Liver (tissue), 9 donors: Measurements from ENCODE around the gene MFAP2. TPM values are rescaled to one million over a fixed set of nuclear protein-coding genes. Genes with fewer than 3 reads are reported as not detected.

Source experiments
- DNase-seq: peaks from one replicate; pipeline ENCODE4 v3.0.0-alpha.2; 2017; ENCODE audit warnings: low spot score
- H3K27ac ChIP-seq, 2 donors: one replicate each; pipeline ENCODE4 v1.7.0; 2013; ENCODE audit warnings: inconsistent platforms in 2 of 2, low read length in 2 of 2, control low read depth in 1 of 2, low read depth in 1 of 2, mild to moderate bottlenecking in 1 of 2
- H3K27me3 ChIP-seq, 4 donors: one replicate each; pipeline versions ENCODE4 v1.6.1 to v1.7.0; 2013; ENCODE audit warnings: low read length in 3 of 4, inconsistent platforms in 1 of 4, mild to moderate bottlenecking in 1 of 4, moderate library complexity in 1 of 4; ENCODE audit not compliant: control insufficient read depth in 4 of 4, insufficient read depth in 4 of 4
- H3K36me3 ChIP-seq, 4 donors: one replicate each; pipeline versions ENCODE4 v1.6.1 to v1.7.0; 2013; ENCODE audit warnings: low read length in 3 of 4, mild to moderate bottlenecking in 3 of 4, low read depth in 1 of 4, moderate library complexity in 1 of 4; ENCODE audit not compliant: control insufficient read depth in 4 of 4, insufficient read depth in 3 of 4
- H3K4me1 ChIP-seq, 4 donors: one replicate each; pipeline versions ENCODE4 v1.6.1 to v1.7.0; 2013; ENCODE audit warnings: low read length in 3 of 4, mild to moderate bottlenecking in 3 of 4, moderate library complexity in 1 of 4; ENCODE audit not compliant: control insufficient read depth in 4 of 4, insufficient read depth in 4 of 4
- H3K4me3 ChIP-seq, 3 donors: one replicate each; pipeline versions ENCODE4 v1.6.1 to v1.7.0; 2013; ENCODE audit warnings: low read length in 3 of 3, control low read depth in 1 of 3, low read depth in 1 of 3, mild to moderate bottlenecking in 1 of 3
- H3K9ac ChIP-seq, 2 donors: one replicate each; pipeline ENCODE4 v1.7.0; 2013; ENCODE audit warnings: low read length in 2 of 2, mild to moderate bottlenecking in 2 of 2, moderate library complexity in 2 of 2, control low read depth in 1 of 2, low read depth in 1 of 2
- H3K9me3 ChIP-seq, 4 donors: one replicate each; pipeline versions ENCODE4 v1.6.1 to v1.7.0; 2013; ENCODE audit warnings: low read length in 3 of 4; ENCODE audit not compliant: control insufficient read depth in 4 of 4
- EGR1 ChIP-seq, 2 donors: IDR thresholded peaks; 2 replicates each; pipeline ENCODE4 v1.6.1; 2016 to 2018; ENCODE audit warnings: antibody characterized with exemption in 2 of 2, low read depth in 2 of 2
- FOXA1 ChIP-seq: IDR thresholded peaks from 2 replicates; pipeline ENCODE4 v1.6.1; 2016; ENCODE audit warnings: antibody characterized with exemption
- FOXA2 ChIP-seq: IDR thresholded peaks from 2 replicates; pipeline ENCODE4 v1.6.1; 2016; ENCODE audit warnings: antibody characterized with exemption
- HNF4G ChIP-seq: IDR thresholded peaks from 2 replicates; pipeline ENCODE4 v1.6.1; 2016; ENCODE audit warnings: antibody characterized with exemption
- JUND ChIP-seq, 2 donors: IDR thresholded peaks; 2 replicates each; pipeline ENCODE4 v1.6.1; 2016; ENCODE audit warnings: antibody characterized with exemption in 2 of 2
- NR2F2 ChIP-seq: IDR thresholded peaks from 2 replicates; pipeline ENCODE4 v1.6.1; 2016; ENCODE audit warnings: antibody characterized with exemption
- RAD21 ChIP-seq, 2 donors: IDR thresholded peaks; 2 replicates each; pipeline ENCODE4 v1.6.1; 2016; ENCODE audit warnings: antibody characterized with exemption in 2 of 2, mild to moderate bottlenecking in 2 of 2
- RXRA ChIP-seq, 2 donors: IDR thresholded peaks; 2 replicates each; pipeline ENCODE4 v1.6.1; 2017 to 2018; ENCODE audit warnings: antibody characterized with exemption in 2 of 2, mild to moderate bottlenecking in 1 of 2
- SP1 ChIP-seq: IDR thresholded peaks from 2 replicates; pipeline ENCODE4 v1.6.1; 2018; ENCODE audit warnings: antibody characterized with exemption, mild to moderate bottlenecking
- TAF1 ChIP-seq: conservative IDR thresholded peaks from 2 replicates; pipeline ENCODE4 v1.6.1; 2016; ENCODE audit warnings: antibody characterized with exemption, mild to moderate bottlenecking
- YY1 ChIP-seq: IDR thresholded peaks from 2 replicates; pipeline ENCODE4 v1.6.1; 2016; ENCODE audit warnings: antibody characterized with exemption, mild to moderate bottlenecking
- WGBS: extraction: QIAGEN DNeasy Blood & Tissue Kit; methylation state at CpG from one replicate; pipeline ENCODE4 v1.1.7; 2013; 5-methylcytosine and 5-hydroxymethylcytosine counted together
- polyA plus RNA-seq, 2 donors: library from polyadenylated mRNA; stranded (reverse) in 1 of 2; unstranded in 1 of 2; fragments of 200-250 nt in 1 of 2; fragments of >200 nt in 1 of 2; fragmentation: Nextera tagmentation in 1 of 2; extraction: Ambion mirVana in 1 of 2; gene quantifications; one replicate each; pipeline versions ENCODE4 v1.2.1 to v1.2.3, GENCODE V29; 2013 to 2015
- total RNA-seq, 2 donors: library from RNA; depleted of rRNA; stranded (reverse); fragments of >200 nt; gene quantifications; one replicate each; pipeline ENCODE4 v1.2.3, GENCODE V29; 2014
- TF ChIP-seq, protein P1 (sequence below): IDR thresholded peaks from 2 replicates; pipeline ENCODE4 v1.6.1; 2016; ENCODE audit warnings: antibody characterized with exemption, mild to moderate bottlenecking
- TF ChIP-seq, protein P2 (sequence below): IDR thresholded peaks from 2 replicates; pipeline ENCODE4 v1.6.1; 2016; ENCODE audit warnings: antibody characterized with exemption
- TF ChIP-seq, protein P3 (sequence below): fragments of 150-350 bp; IDR thresholded peaks from 2 replicates; pipeline ENCODE4 v1.5.1; 2017; ENCODE audit warnings: improper control_type of control experiment, low read depth, low read length; ENCODE audit not compliant: missing input control
- TF ChIP-seq, protein P4 (sequence below): IDR thresholded peaks from 2 replicates; pipeline ENCODE4 v1.6.1; 2016; ENCODE audit warnings: antibody characterized with exemption
- donor health status: healthy.
- donor health status: healthy.
- donor health status: healthy.
- donor health status: healthy.
- donor health status: healthy.

MFAP2 gene
- total and polyA plus RNA-seq, 4 donors, result 0.25 to 1.4 (median 0.74) TPM

DNA sequence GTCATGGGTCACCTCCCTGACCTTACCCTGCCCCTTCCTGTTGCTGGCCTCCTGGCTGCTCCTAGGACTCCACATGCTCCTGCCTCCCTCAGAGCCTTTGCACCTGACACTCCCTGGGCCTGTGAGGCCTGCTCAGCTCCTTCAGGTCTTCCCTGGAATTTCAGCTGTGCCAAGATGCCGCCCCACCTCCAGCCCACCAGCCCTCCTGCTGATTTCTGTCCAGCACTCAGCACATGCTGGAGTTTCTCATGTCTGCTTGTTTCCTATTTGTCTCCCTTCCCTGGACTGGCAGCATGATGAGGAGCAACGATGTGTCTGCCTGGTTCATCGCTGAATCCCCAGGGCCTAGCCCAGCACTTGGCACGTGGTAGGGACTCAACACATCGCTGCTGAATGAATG is 3.0 kb downstream of the MFAP2 start:
- Histone ChIP-seq H3K27ac (no peak overlapping the region), H3K27me3 (peaks cover 0 to 2% (median 0%) of the 10 kb centered on the region in 4 donors), H3K4me3 (no peak overlapping the region), H3K36me3 (no peaks in the 10 kb centered on the region), H3K9ac (no peak overlapping the region), H3K9me3 (no peaks in the 10 kb centered on the region), H3K4me1 (peaks cover 0 to 4% (median 0%) of the 10 kb centered on the region in 4 donors)
- WGBS, result 95% methylated on average over 5 of the region's 5 CpGs
- DNase-seq, result no peak
- TF ChIP-seq SP1 (no peak), TAF1 (no peak), NR2F2 (no peak), EGR1 (IDR thresholded peaks at IDR 0.05; ENCODE audit: low read depth in 2 of 2) (no peak), HNF4G (no peak), JUND (IDR thresholded peaks at IDR 0.05) (no peak), YY1 (no peak), RAD21 (IDR thresholded peaks at IDR 0.05) (no peak), FOXA1 (no peak), RXRA (IDR thresholded peaks at IDR 0.05) (no peak)
- TF ChIP-seq, protein P1, sequence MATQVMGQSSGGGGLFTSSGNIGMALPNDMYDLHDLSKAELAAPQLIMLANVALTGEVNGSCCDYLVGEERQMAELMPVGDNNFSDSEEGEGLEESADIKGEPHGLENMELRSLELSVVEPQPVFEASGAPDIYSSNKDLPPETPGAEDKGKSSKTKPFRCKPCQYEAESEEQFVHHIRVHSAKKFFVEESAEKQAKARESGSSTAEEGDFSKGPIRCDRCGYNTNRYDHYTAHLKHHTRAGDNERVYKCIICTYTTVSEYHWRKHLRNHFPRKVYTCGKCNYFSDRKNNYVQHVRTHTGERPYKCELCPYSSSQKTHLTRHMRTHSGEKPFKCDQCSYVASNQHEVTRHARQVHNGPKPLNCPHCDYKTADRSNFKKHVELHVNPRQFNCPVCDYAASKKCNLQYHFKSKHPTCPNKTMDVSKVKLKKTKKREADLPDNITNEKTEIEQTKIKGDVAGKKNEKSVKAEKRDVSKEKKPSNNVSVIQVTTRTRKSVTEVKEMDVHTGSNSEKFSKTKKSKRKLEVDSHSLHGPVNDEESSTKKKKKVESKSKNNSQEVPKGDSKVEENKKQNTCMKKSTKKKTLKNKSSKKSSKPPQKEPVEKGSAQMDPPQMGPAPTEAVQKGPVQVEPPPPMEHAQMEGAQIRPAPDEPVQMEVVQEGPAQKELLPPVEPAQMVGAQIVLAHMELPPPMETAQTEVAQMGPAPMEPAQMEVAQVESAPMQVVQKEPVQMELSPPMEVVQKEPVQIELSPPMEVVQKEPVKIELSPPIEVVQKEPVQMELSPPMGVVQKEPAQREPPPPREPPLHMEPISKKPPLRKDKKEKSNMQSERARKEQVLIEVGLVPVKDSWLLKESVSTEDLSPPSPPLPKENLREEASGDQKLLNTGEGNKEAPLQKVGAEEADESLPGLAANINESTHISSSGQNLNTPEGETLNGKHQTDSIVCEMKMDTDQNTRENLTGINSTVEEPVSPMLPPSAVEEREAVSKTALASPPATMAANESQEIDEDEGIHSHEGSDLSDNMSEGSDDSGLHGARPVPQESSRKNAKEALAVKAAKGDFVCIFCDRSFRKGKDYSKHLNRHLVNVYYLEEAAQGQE, result no peak
- TF ChIP-seq, protein P2, sequence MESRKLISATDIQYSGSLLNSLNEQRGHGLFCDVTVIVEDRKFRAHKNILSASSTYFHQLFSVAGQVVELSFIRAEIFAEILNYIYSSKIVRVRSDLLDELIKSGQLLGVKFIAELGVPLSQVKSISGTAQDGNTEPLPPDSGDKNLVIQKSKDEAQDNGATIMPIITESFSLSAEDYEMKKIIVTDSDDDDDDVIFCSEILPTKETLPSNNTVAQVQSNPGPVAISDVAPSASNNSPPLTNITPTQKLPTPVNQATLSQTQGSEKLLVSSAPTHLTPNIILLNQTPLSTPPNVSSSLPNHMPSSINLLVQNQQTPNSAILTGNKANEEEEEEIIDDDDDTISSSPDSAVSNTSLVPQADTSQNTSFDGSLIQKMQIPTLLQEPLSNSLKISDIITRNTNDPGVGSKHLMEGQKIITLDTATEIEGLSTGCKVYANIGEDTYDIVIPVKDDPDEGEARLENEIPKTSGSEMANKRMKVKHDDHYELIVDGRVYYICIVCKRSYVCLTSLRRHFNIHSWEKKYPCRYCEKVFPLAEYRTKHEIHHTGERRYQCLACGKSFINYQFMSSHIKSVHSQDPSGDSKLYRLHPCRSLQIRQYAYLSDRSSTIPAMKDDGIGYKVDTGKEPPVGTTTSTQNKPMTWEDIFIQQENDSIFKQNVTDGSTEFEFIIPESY, result no peak
- TF ChIP-seq, protein P3, sequence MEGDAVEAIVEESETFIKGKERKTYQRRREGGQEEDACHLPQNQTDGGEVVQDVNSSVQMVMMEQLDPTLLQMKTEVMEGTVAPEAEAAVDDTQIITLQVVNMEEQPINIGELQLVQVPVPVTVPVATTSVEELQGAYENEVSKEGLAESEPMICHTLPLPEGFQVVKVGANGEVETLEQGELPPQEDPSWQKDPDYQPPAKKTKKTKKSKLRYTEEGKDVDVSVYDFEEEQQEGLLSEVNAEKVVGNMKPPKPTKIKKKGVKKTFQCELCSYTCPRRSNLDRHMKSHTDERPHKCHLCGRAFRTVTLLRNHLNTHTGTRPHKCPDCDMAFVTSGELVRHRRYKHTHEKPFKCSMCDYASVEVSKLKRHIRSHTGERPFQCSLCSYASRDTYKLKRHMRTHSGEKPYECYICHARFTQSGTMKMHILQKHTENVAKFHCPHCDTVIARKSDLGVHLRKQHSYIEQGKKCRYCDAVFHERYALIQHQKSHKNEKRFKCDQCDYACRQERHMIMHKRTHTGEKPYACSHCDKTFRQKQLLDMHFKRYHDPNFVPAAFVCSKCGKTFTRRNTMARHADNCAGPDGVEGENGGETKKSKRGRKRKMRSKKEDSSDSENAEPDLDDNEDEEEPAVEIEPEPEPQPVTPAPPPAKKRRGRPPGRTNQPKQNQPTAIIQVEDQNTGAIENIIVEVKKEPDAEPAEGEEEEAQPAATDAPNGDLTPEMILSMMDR, result no peak
- TF ChIP-seq, protein P4, sequence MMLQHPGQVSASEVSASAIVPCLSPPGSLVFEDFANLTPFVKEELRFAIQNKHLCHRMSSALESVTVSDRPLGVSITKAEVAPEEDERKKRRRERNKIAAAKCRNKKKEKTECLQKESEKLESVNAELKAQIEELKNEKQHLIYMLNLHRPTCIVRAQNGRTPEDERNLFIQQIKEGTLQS, result no peak

DNA sequence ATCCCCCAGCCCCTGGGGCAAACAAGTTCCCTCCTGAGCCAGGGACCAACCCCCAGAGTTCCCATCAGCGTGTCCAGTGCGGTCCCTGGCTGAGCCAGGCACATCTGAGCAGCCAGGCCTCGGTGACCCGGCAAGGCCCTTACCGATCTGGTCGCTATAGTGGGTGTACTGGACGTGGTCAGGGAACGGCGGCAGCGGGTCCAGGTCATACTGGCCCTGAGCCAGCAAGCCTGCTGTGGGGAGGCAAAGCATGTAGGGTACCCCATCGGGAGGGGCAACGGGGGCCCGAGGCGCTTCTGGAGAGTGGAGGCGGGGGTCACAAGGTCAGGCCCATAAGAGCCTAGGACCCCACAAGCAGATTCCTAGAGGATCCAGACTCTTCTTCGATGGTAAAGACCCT is 3.5 kb downstream of the MFAP2 start:
- TF ChIP-seq, protein P2, result no peak
- TF ChIP-seq, protein P1, result no peak
- TF ChIP-seq HNF4G (no peak), EGR1 (IDR thresholded peaks at IDR 0.05; ENCODE audit: low read depth in 2 of 2) (no peak), FOXA1 (no peak), NR2F2 (no peak), FOXA2 (no peak), YY1 (no peak)
- no peak overlapping the region for H3K4me3 ChIP-seq
- H3K36me3 ChIP-seq, result no peaks in the 10 kb centered on the region
- no peak overlapping the region for H3K9ac ChIP-seq
- H3K9me3 ChIP-seq, result no peaks in the 10 kb centered on the region
- peaks cover 0 to 4% (median 0%) of the 10 kb centered on the region in 4 donors for H3K4me1 ChIP-seq
- H3K27me3 ChIP-seq, result peaks cover 0 to 2% (median 0%) of the 10 kb centered on the region in 4 donors
- no peak overlapping the region for H3K27ac ChIP-seq
- WGBS, result 88% methylated on average over 16 of the region's 16 CpGs
- no peak for DNase-seq
